ENCODE results near the gene SERINC5.

SERINC5 gene

GRCh38 chr5:80215523-80215922, 40.3 kb downstream of the SERINC5 start:
- no peak for DNase-seq (ENCODE audit: low read depth)
- H3K4me3 ChIP-seq (ENCODE audit: control insufficient read depth, low read depth, low read length) = no peak overlapping the region
- no peak for TF ChIP-seq CTCF (IDR thresholded peaks at IDR 0.05; ENCODE audit: control insufficient read depth, insufficient read depth, low read depth, low read length, missing control alignments)

- no peak for DNase-seq (ENCODE audit: low read depth)
- no peak overlapping the region for H3K4me3 ChIP-seq (ENCODE audit: control insufficient read depth, low read depth, low read length)
- TF ChIP-seq CTCF (IDR thresholded peaks at IDR 0.05; ENCODE audit: control insufficient read depth, insufficient read depth, low read depth, low read length, missing control alignments) = no peak
Observed at GRCh38 chr5:80213466-80213865, 42.4 kb downstream of the SERINC5 start.

- DNase-seq (ENCODE audit: low read depth) = no peak
- no peak overlapping the region for H3K4me3 ChIP-seq (ENCODE audit: control insufficient read depth, low read depth, low read length)
- no peak for TF ChIP-seq CTCF (IDR thresholded peaks at IDR 0.05; ENCODE audit: control insufficient read depth, insufficient read depth, low read depth, low read length, missing control alignments)
Observed at GRCh38 chr5:80212171-80212667, 43.6 kb downstream of the SERINC5 start.

- H3K4me3 ChIP-seq (ENCODE audit: control insufficient read depth, low read depth, low read length) = no peak overlapping the region
- no peak for TF ChIP-seq CTCF (IDR thresholded peaks at IDR 0.05; ENCODE audit: control insufficient read depth, insufficient read depth, low read depth, low read length, missing control alignments)
- no peak for DNase-seq (ENCODE audit: low read depth)
Observed at GRCh38 chr5:80211327-80211726, 44.5 kb downstream of the SERINC5 start.

GRCh38 chr5:80210014-80210413, 45.8 kb downstream of the SERINC5 start:
- no peak for DNase-seq (ENCODE audit: low read depth)
- no peak for TF ChIP-seq CTCF (IDR thresholded peaks at IDR 0.05; ENCODE audit: control insufficient read depth, insufficient read depth, low read depth, low read length, missing control alignments)
- H3K4me3 ChIP-seq (ENCODE audit: control insufficient read depth, low read depth, low read length) = no peak overlapping the region

GRCh38 chr5:80208381-80208780, 47.5 kb downstream of the SERINC5 start:
- H3K4me3 ChIP-seq (ENCODE audit: control insufficient read depth, low read depth, low read length) = no peak overlapping the region
- TF ChIP-seq CTCF (IDR thresholded peaks at IDR 0.05; ENCODE audit: control insufficient read depth, insufficient read depth, low read depth, low read length, missing control alignments) = no peak
- no peak for DNase-seq (ENCODE audit: low read depth)

- no peak overlapping the region for H3K4me3 ChIP-seq (ENCODE audit: control insufficient read depth, low read depth, low read length)
- no peak for DNase-seq (ENCODE audit: low read depth)
- TF ChIP-seq CTCF (IDR thresholded peaks at IDR 0.05; ENCODE audit: control insufficient read depth, insufficient read depth, low read depth, low read length, missing control alignments) = no peak
Observed at GRCh38 chr5:80207832-80208231, 48.0 kb downstream of the SERINC5 start.
